Measurements from ENCODE around the gene IREB2.

GRCh38 chr15:78501857-78502256 is 63.8 kb downstream of the IREB2 start:
- no peak for TF ChIP-seq CTCF (conservative IDR thresholded peaks at IDR 0.05; ENCODE audit: low read length)
- TF ChIP-seq EZH2phosphoT487 (IDR thresholded peaks at IDR 0.05; ENCODE audit: borderline replicate concordance, low read depth, low read length) = no peak

Data from OCI-LY7 (cell line).